GM03348 (cell line): Measurements from ENCODE around the gene TMEM256.

ENCODE experiments used
- DNase-seq: peaks from one replicate; pipeline ENCODE4 v3.0.0; 2012; ENCODE audit warnings: low spot score

Gene TMEM256

GRCh38 chr17:7407485-7408251 lies 3.8 kb upstream of the TMEM256 start, which contains the start of gene NLGN2:
TSS of gene NLGN2 (plus strand) at chr17:7407845. CDS start at chr17:7408256, 411 bp downstream.
- DNase-seq = no peak

DNA sequence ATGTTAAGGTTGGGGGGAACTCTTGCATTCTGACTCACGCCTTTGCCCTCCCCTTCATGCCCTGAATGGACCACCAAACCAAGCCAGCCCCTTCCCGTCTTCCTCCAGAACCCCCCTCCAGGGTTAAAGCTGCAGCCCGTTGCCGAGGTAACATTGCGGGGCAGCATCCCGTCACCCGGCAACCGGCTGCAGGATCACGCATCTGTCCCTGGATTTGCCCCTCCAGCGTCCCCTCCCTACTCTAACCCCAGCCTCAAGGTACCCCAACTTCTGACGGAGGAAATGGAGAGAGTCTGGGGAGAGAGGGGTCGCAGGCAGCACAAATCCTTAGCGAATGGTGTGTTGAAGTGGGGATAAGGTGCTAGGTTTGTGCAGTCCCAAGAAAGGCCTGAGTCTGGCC lies 3.2 kb upstream of the TMEM256 start:
- no peak for DNase-seq

GRCh38 chr17:7406235-7406825 lies 2.4 kb upstream of the TMEM256 start:
- no peak for DNase-seq

- DNase-seq = peak; percentile 61
Observed at GRCh38 chr17:7405350-7406234, 1.7 kb upstream of the TMEM256 start.

DNA sequence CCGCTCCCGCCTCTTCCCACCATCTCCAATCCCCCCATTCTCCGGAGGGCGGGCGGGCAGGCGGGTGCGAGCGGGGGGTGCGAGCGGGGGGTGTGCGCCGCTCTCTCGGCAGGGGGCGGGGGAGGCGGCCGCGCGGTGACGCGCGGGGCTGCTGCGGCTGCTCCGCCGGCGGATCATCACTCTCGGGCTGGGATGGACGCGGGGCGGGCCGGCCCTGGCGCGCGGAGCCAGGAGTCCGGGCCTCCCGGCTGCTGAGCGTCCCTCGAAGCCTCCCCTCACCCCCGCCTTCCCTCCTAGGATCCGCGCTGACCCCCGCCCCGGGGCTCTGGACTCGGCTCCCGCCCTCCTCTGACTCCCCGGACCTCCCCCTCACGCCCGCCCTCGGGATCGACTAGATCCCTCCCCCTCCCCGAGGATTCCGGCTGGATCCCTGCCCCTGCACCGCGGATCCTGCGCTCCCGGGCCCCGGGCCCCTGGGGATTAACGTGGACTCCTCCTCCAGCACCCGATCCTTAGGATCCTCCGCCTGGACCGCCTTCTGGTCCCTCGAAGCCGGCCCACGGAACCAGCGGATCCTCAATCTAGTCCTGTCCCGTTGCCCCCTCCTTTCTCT lies 946 bp upstream of the TMEM256 start:
- peak; percentile 91 for DNase-seq

DNA sequence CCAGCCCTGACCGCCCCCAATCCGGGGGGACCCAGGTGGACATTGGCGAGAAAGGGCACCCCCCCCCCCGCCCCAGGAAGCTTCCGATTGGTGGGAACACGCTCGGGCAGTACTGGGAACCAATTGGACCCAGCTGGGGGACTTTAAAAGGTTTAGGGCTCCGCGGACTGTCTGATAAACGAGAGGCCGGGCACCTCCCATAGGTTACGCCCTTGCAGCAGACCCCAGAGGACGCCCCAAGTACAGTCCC lies 245 bp downstream of the TMEM256 start:
- peak; percentile 92 for DNase-seq

- no peak for DNase-seq
Observed at GRCh38 chr17:7403043-7403726, 712 bp downstream of the TMEM256 start.

DNA sequence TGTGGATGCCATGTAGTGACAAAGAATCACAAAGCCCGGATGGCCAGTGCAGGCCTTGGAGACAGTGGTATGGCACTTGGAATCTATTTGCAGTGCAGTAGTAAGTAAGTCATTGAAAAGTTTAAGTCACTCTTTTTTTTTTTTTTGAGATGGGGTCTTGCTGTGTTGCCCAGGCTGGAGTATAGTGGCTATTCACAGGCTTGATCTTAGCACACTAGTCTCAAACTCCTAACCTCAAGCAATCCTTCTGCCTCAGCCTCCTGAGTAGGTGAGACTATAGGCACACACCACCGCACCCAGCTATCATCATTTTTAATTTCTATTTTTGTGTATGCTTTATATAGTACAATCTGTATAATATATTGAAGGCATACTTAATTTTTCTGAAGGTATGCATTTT lies 5.3 kb downstream of the TMEM256 start:
- DNase-seq = no peak

DNA sequence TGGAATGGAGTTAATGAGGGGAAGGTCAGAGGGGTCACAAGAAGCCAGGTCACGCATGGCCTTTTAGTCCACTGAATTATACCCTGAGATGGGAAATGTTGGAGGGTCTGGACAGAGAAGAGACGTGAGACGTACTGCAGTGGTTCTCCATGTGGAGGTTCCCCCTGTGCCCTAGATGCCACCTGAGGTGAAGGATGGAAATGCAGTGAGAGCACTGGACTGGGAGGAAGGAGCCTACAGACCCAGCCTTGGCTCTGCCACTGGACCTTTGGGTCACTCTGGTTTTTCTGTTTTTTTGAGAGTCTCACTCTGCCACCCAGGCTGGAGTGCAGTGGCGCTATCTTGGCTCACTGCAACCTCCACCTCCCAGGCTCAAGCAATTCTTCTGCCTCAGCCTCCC lies 7.8 kb downstream of the TMEM256 start:
- no peak for DNase-seq

DNA sequence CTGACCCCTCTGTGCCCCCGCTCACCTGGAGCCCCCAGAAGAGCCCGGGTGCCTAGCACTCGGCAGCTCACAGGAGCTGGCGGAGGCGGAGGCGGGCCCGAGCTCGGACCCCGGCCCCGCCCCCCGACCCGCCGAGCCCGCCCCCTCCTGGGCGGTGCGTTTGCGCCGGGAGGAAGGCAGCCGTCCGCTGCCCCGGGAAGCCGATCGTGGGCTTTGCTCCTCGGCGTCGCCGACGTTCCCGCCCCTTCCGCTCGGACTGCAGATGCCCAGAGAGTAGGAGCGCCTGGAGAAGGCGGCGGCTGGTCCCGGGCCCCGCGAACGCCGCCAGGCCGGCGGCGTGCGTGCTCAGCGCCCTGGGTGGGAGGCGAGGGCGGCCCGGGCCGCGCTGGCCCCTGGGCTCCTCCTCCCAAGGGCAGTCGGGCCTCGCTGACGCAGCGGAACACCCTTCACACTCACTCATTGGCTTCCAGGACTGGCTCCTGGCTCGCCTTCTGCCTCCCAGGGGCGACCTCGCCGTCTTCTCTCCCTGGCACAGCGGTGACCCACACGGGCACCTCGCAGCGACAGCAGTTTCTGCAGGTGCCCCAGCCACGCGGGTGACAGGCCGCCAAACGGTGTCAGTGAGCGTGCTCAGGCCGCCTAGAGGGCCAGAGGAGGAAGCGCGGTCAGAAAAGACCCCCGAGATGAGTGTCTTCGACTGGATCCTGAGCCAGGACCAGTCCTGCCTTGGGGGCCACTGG lies 9.3 kb downstream of the TMEM256 start, which contains the start of gene PLSCR3:
Gene PLSCR3, minus strand, starts transcription at position 74 of the 740 bp plus-strand sequence. CDS start 415 bp downstream, outside the sequence.
- DNase-seq = peak; percentile 97

GRCh38 chr17:7393613-7394451 lies 10.1 kb downstream of the TMEM256 start:
- DNase-seq = peak; percentile 66

GRCh38 chr17:7392696-7393612 lies 10.9 kb downstream of the TMEM256 start:
- DNase-seq = no peak

DNA sequence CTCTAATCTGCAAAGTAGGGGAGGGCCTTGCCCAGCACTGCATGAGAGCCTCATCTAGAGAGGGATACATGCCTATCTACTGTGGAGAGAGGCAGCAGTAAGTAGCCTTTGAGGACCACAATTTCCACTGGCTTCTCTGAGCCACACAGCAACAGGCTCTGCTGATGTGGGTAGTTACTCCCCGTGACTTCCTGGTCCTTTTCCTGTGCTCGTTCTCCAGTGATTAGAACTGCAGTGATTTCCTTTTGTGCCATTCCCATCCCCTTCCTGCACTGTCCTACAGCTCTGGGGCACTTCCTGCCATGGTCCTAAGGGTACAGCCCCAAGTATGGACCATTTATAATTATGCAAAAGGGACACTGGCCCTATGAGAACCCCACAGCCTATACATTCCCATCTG lies 12.6 kb downstream of the TMEM256 start:
- no peak for DNase-seq

DNA sequence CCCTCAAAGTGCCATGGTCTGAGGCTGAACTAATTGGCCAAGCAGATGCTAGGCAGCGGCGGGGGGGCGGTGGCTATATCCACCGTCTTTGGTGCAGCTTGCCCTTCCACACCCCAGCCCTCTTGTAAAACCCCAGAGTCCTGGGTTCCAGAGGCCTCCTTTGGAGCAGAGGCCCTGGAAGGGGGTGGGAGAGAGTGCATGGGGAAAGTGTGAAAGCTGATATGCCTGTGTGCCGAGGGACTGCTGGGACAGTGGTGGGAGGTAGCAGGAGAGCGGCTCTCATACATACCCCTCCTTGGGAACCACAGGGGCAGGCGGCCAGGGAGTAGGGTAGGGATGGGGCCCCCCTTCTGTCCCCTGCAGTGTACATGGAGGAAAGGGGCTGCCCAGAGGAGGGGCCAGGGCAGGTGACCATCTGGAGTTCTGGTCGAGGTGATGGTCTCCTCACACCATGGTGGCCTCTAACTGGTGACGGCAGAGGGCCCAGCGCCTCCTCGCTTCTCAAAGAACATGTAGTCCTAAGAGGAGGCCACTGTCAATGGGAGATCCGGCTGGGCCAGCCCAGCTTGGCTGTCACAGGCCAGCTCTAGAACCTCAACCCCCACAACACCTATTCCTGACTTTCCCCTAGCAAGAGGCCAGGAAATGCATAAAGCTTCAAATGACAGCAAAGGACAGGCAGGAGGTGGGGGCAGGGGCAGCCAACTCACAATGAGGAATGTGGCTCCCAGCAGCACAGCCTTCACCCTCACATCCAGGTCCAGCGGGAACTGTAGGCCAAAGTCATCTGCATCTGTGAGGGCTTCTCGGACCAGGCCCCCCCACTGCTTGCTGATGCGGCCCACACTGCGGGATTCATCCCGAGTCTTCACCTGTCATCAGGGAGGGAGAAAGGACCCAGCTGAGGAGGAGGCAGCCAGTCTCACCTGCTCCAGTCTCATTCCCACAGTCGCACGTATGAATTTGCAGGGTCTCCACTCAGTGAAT lies 13.7 kb downstream of the TMEM256 start:
- no peak for DNase-seq

DNA sequence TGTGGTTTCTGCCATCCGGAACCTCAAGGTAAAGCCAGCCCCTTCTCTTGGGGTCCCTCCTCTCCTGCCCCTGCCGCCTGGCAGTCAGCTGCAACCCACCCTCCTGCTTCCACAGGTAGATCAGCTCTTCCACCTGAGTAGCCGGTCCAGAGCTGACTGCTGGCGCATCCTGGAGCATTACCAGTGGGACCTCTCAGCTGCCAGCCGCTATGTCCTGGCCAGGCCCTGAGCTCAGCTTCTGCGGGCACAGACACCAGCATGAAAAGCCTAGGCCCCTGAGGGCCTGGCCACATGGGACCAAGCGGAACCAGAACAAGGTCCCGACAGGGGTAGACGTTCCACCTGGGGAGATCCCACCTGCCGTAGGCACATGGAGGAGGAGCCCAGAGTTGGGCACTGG lies 15.0 kb downstream of the TMEM256 start:
- DNase-seq = no peak

DNA sequence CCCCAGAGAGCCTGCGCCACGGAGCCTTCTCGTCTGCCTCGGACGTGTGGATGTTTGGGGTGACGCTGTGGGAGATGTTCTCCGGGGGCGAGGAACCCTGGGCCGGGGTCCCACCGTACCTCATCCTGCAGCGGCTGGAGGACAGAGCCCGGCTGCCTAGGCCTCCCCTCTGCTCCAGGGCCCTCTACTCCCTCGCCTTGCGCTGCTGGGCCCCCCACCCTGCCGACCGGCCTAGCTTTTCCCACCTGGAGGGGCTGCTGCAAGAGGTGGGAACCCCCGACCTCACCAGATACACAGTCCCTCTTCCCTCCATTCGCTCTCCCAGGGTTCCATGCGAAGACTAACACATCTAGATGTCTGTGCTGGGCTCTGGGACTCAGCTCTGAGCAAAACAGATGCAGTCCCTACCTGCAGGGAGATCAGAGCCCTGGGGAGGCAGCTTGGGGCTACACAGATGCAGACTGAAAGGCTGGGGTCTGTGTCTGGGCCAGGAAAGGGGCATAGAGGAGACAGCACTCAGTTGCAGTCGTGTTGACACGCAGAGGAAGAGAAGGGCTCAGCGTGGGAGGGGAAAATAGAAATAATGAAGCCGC lies 19.3 kb downstream of the TMEM256 start:
- DNase-seq = no peak

- DNase-seq = peak; percentile 66
Observed at GRCh38 chr17:7383742-7384488, 20.0 kb downstream of the TMEM256 start.
